Testis (tissue), 3 donors: ENCODE data around the gene SH3RF2. TPM values are rescaled to one million over a fixed set of nuclear protein-coding genes. Genes with fewer than 3 reads are reported as not detected.
A peak's percentile ranks its signal among the peaks of the same experiment; 100 is the strongest.

Experiments
- DNase-seq: peaks from one replicate; pipeline ENCODE4 v3.0.0-alpha.2; 2019
- H3K27ac ChIP-seq, 2 donors: fragments of 200-600 bp; sonication (generic); one replicate each; pipeline ENCODE4 v1.5.1; 2019
- H3K27me3 ChIP-seq: fragments of 200-600 bp; sonication (generic); one replicate; pipeline ENCODE4 v1.5.1; 2019
- H3K36me3 ChIP-seq: fragments of 200-600 bp; sonication (generic); one replicate; pipeline ENCODE4 v1.5.1; 2017; ENCODE audit warnings: low read depth; ENCODE audit errors: missing control alignments
- H3K4me1 ChIP-seq: fragments of 200-600 bp; sonication (generic); one replicate; pipeline ENCODE4 v1.5.1; 2019
- H3K4me3 ChIP-seq, 2 donors: fragments of 200-600 bp; sonication (generic); one replicate each; pipeline ENCODE4 v1.5.1; 2017 to 2019
- H3K9me3 ChIP-seq: fragments of 200-600 bp; sonication (generic); one replicate; pipeline ENCODE4 v1.5.1; 2017
- POLR2A ChIP-seq: fragments of 450-650 bp; IDR thresholded peaks from one replicate; pipeline ENCODE4 v1.6.1; 2017; ENCODE audit warnings: antibody characterized with exemption, mild to moderate bottlenecking, moderate library complexity
- WGBS, 2 donors: methylation state at CpG; one replicate each; pipeline ENCODE4 v1.1.5; 2018; 5-methylcytosine and 5-hydroxymethylcytosine counted together
- intact Hi-C: fragments of 100-400 bp; cut with DNase I; formaldehyde crosslinking; loops from one replicate; pipeline ENCODE4 v1.15.1; 2023; ENCODE audit warnings: low total_unique reads
- polyA plus RNA-seq: library from polyadenylated mRNA; stranded (reverse); fragments of 350-450 nt; fragmentation: Illumina TruSeq; extraction: RNeasy Lipid Tissue Mini Kit (QIAGEN cat#74804); gene quantifications from one replicate; pipeline ENCODE4 v1.2.3, GENCODE V29; 2014; ENCODE audit warnings: low read depth, low replicate concordance; ENCODE audit not compliant: insufficient read depth
- total RNA-seq, 2 donors: library from RNA; depleted of rRNA; stranded (reverse); fragments of >200 nt; gene quantifications; one replicate each; pipeline ENCODE4 v1.2.3, GENCODE V29; 2016
- TF ChIP-seq, protein P1 (sequence below), 3 experiments: fragments of 450-650 bp in 2 of 3; fragments of 200-600 bp in 1 of 3; sonication (generic) in 1 of 3; IDR thresholded peaks; one replicate each; pipeline ENCODE4 v1.5.1; 2016 to 2019; ENCODE audit warnings: antibody characterized with exemption in 3 of 3, mild to moderate bottlenecking in 2 of 3, moderate library complexity in 1 of 3

The SH3RF2 gene
- total and polyA plus RNA-seq, 3 donors from 2014 or later, result 127 to 416 (median 378) TPM

DNA sequence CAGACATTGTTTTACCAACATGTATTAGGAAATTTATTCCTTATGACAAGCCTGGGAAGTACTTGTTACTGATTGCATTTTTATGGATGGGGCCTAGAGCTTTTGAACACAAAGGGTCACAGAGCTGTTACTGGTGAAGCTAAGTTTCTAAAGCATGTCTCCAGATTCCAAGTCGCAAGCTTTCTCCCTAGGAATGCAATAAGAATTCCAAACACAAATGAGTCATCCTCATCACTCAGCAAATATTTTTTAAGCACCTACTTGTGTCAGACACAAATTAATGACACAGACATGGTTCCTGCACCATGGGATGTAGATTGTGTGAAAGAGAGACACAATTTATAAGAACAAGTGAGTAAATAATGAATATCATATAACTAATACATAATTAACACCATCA, 11.0 kb upstream of the SH3RF2 start:
- Histone ChIP-seq H3K36me3 (no peaks in the 10 kb centered on the region), H3K27me3 (no peaks in the 10 kb centered on the region), H3K27ac (no peak overlapping the region), H3K4me1 (no peaks in the 10 kb centered on the region), H3K4me3 (no peak overlapping the region), H3K9me3 (no peaks in the 10 kb centered on the region)
- TF ChIP-seq POLR2A, result no peak
- TF ChIP-seq, protein P1, sequence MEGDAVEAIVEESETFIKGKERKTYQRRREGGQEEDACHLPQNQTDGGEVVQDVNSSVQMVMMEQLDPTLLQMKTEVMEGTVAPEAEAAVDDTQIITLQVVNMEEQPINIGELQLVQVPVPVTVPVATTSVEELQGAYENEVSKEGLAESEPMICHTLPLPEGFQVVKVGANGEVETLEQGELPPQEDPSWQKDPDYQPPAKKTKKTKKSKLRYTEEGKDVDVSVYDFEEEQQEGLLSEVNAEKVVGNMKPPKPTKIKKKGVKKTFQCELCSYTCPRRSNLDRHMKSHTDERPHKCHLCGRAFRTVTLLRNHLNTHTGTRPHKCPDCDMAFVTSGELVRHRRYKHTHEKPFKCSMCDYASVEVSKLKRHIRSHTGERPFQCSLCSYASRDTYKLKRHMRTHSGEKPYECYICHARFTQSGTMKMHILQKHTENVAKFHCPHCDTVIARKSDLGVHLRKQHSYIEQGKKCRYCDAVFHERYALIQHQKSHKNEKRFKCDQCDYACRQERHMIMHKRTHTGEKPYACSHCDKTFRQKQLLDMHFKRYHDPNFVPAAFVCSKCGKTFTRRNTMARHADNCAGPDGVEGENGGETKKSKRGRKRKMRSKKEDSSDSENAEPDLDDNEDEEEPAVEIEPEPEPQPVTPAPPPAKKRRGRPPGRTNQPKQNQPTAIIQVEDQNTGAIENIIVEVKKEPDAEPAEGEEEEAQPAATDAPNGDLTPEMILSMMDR (IDR thresholded peaks at IDR 0.05), result no peak
- WGBS, 2 donors, result 32 to 33% methylated on average over 1 of the region's 1 CpG
- no peak for DNase-seq
- intact Hi-C loops, result no loop called here

DNA sequence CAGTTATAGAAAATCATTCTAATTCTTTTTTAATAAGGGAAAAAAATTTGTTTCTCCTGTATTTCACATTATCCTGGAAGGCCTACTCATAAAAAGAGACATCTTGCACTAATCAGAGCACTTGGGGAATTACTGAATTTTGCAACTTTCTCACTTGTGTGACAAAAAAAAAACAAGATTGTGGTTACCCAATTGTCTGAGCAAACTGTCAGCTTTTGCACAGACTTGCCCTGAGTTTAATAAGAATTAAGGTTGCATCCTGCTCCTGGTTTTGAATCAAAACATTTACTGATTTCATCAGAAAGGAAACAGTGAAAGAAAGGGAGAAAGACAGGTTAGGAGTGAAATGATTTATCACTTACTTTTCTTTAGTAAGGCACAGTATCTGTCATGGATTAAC, 10.6 kb upstream of the SH3RF2 start:
- Histone ChIP-seq H3K4me1 (no peaks in the 10 kb centered on the region), H3K27ac (no peak overlapping the region), H3K9me3 (no peaks in the 10 kb centered on the region), H3K27me3 (no peaks in the 10 kb centered on the region), H3K4me3 (no peak overlapping the region), H3K36me3 (no peaks in the 10 kb centered on the region)
- DNase-seq, result no peak
- intact Hi-C loops, result no loop called here
- TF ChIP-seq, protein P1 (IDR thresholded peaks at IDR 0.05), result no peak

GRCh38 chr5:145931718-145932117, 4.7 kb upstream of the SH3RF2 start:
- Histone ChIP-seq H3K27ac (no peak overlapping the region), H3K9me3 (no peaks in the 10 kb centered on the region), H3K36me3 (no peaks in the 10 kb centered on the region), H3K27me3 (no peaks in the 10 kb centered on the region), H3K4me3 (no peak overlapping the region), H3K4me1 (no peaks in the 10 kb centered on the region)
- 78 to 79% methylated on average over 2 of the region's 2 CpGs for WGBS, 2 donors
- no peak for DNase-seq
- intact Hi-C loops, result no loop called here
- no peak for TF ChIP-seq POLR2A
- TF ChIP-seq, protein P1 (IDR thresholded peaks at IDR 0.05), result no peak

DNA sequence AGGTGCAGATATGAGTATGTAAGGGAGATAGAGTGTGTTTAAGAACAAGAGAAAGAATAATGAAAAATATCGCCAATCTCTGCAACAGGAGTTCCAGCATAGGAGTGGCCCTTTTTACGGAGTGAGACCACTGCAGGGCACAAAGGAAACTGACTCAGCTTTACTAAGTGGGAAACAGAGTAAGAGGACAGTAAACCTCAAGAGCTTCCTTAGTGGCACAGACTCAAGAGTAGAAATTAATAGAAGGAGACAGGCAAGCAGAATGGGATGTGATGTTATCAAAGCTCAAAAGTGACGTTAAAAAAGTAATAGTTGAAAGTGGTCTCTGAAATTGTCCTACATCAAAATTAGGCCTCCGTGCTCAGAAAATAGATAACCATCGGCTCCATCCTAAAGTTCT, 2.1 kb upstream of the SH3RF2 start:
- no peaks in the 10 kb centered on the region for H3K27me3 ChIP-seq
- H3K4me3 ChIP-seq, result no peak overlapping the region
- H3K27ac ChIP-seq, result no peak overlapping the region
- intact Hi-C loops, result no loop called here
- peaks cover 5% of the 10 kb centered on the region for H3K4me1 ChIP-seq
- DNase-seq, result no peak
- WGBS, 2 donors, result 83 to 86% methylated on average over 5 of the region's 5 CpGs
- H3K9me3 ChIP-seq, result no peaks in the 10 kb centered on the region
- no peak for TF ChIP-seq POLR2A
- TF ChIP-seq, protein P1 (IDR thresholded peaks at IDR 0.05), result no peak
- H3K36me3 ChIP-seq, result no peaks in the 10 kb centered on the region

DNA sequence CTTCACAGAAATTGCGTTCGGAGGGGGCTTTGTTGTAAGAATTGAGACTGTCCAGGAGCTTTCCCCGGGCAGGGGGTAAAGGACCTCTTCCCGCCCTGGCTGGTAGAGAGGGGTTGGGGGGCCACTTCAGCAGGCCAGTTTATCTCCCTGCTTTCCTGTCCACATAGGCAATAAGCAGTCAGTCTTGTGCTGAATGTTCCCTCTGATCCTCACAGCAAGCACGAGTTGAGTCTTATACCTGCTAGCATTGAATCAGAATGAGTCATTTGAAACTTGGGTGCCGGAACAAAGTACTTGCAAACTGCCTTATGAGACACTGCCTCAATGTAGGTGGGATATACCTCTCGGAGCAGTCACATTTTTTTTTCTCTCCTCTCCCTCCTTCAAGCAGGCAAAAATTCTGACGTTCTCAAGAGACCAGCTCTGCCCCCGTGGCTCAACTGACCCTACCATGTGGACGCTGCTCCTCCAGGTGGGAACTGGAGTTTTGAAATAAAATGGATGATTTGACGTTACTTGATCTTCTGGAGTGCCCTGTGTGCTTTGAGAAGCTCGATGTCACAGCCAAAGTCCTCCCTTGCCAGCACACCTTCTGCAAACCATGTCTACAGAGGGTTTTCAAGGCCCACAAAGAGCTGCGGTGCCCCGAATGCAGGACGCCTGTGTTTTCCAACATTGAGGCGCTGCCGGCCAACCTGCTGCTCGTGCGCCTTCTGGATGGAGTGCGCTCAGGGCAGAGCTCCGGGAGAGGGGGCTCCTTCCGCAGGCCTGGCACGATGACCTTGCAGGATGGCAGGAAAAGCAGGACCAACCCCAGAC, 1.3 kb downstream of the SH3RF2 start:
- peaks cover 5% of the 10 kb centered on the region for H3K4me1 ChIP-seq
- TF ChIP-seq POLR2A, result no peak
- TF ChIP-seq, protein P1 (IDR thresholded peaks at IDR 0.05), result no peak
- no peaks in the 10 kb centered on the region for H3K36me3 ChIP-seq
- no peaks in the 10 kb centered on the region for H3K9me3 ChIP-seq
- 36 to 55% methylated on average over 10 to 23 of the region's 23 CpGs for WGBS, 2 donors
- peak; percentile 32 for DNase-seq
- H3K27ac ChIP-seq, result no peak overlapping the region
- peak overlapping the region in 1 of 2 donors; percentile 59 for H3K4me3 ChIP-seq
- H3K27me3 ChIP-seq, result no peaks in the 10 kb centered on the region
- intact Hi-C loops, result no loop called here
